Measurements from ENCODE around the gene FLNB. TPM values are rescaled to one million over a fixed set of nuclear protein-coding genes. Genes with fewer than 3 reads are reported as not detected.

Gene FLNB
- total RNA-seq, 1 donor from 2014 or later = 32.0 TPM

DNA sequence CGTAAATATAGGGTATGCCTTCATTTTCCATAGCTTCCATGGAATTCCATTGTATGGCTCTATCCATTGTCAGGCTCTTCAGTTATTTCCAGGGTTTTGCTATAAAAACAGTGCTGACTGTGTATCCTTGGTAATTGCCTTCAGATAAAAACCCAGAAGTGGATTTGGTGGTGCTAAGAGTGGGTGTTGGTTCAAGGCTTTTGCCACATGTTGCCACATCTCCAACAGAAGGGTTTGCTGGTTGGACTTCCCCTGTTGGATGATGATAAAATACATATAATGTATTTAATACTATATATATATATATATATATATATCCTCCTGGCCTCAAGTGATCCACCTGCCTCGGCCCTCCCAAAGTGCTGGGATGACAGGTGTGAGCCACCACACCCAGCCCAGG, 97.8 kb downstream of the FLNB start:
- Histone ChIP-seq H3K36me3 (no peaks in the 10 kb centered on the region), H2AFZ (replicated peaks) (no peak overlapping the region), H3K4me3 (no peak overlapping the region), H3K27ac (no peak overlapping the region), H3K79me2 (ENCODE audit: low read depth) (no peaks in the 10 kb centered on the region), H3K9me3 (ENCODE audit: low read depth) (no peaks in the 10 kb centered on the region), H4K20me1 (ENCODE audit: low read depth) (no peaks in the 10 kb centered on the region), H3F3A (ENCODE audit: low read depth) (no peaks in the 10 kb centered on the region), H3K9ac (no peak overlapping the region), H3K4me2 (no peak overlapping the region), H3K4me1 (no peaks in the 10 kb centered on the region), H3K27me3 (no peaks in the 10 kb centered on the region)
- no peak for DNase-seq (ENCODE audit: low spot score)
- Mint-ChIP-seq H3K27me3 (ENCODE audit: insufficient read depth, low read depth) (peaks cover 4% of the 10 kb centered on the region), H3K27ac (no peak overlapping the region), H3K9me3 (no peaks in the 10 kb centered on the region), H3K4me3 (no peak overlapping the region), H3K36me3 (peaks cover 40% of the 10 kb centered on the region), H3K4me1 (no peaks in the 10 kb centered on the region)
- no peak for TF ChIP-seq EZH2 (IDR thresholded peaks at IDR 0.05)

DNA sequence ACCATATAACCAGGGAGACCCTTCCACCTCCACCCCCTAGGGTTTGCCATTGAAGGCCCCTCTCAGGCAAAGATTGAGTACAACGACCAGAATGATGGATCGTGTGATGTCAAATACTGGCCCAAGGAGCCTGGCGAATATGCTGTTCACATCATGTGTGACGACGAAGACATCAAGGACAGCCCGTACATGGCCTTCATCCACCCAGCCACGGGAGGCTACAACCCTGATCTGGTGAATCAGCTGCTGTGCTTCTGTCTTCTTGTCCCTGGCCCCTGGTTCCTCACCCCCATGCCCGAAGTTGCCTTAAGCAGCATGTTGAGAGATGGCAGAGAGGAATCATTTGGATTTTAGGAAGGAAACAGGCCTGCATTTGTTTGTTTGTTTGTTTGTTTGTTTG, 98.4 kb downstream of the FLNB start:
- no peak overlapping the region for H3K27ac ChIP-seq
- no peaks in the 10 kb centered on the region for H3K4me1 ChIP-seq
- H3K36me3 Mint-ChIP-seq = peaks cover 40% of the 10 kb centered on the region
- H3K9me3 ChIP-seq (ENCODE audit: low read depth) = no peaks in the 10 kb centered on the region
- no peak overlapping the region for H3K4me3 Mint-ChIP-seq
- H3K4me1 Mint-ChIP-seq = no peaks in the 10 kb centered on the region
- no peaks in the 10 kb centered on the region for H3K79me2 ChIP-seq (ENCODE audit: low read depth)
- no peak for DNase-seq (ENCODE audit: low spot score)
- H3F3A ChIP-seq (ENCODE audit: low read depth) = no peaks in the 10 kb centered on the region
- H2AFZ ChIP-seq (replicated peaks) = no peak overlapping the region
- no peak overlapping the region for H3K9ac ChIP-seq
- H3K27me3 ChIP-seq = no peaks in the 10 kb centered on the region
- H3K4me2 ChIP-seq = no peak overlapping the region
- TF ChIP-seq EZH2 (IDR thresholded peaks at IDR 0.05) (no peak), EZH2phosphoT487 (IDR thresholded peaks at IDR 0.05) (no peak)
- TF ChIP-seq, protein P1, sequence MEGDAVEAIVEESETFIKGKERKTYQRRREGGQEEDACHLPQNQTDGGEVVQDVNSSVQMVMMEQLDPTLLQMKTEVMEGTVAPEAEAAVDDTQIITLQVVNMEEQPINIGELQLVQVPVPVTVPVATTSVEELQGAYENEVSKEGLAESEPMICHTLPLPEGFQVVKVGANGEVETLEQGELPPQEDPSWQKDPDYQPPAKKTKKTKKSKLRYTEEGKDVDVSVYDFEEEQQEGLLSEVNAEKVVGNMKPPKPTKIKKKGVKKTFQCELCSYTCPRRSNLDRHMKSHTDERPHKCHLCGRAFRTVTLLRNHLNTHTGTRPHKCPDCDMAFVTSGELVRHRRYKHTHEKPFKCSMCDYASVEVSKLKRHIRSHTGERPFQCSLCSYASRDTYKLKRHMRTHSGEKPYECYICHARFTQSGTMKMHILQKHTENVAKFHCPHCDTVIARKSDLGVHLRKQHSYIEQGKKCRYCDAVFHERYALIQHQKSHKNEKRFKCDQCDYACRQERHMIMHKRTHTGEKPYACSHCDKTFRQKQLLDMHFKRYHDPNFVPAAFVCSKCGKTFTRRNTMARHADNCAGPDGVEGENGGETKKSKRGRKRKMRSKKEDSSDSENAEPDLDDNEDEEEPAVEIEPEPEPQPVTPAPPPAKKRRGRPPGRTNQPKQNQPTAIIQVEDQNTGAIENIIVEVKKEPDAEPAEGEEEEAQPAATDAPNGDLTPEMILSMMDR (IDR thresholded peaks at IDR 0.05) = no peak
- no peaks in the 10 kb centered on the region for H3K36me3 ChIP-seq
- no peak overlapping the region for H3K27ac Mint-ChIP-seq
- H3K4me3 ChIP-seq = no peak overlapping the region
- H4K20me1 ChIP-seq (ENCODE audit: low read depth) = no peaks in the 10 kb centered on the region
- peaks cover 4% of the 10 kb centered on the region for H3K27me3 Mint-ChIP-seq (ENCODE audit: insufficient read depth, low read depth)
- H3K9me3 Mint-ChIP-seq = no peaks in the 10 kb centered on the region

DNA sequence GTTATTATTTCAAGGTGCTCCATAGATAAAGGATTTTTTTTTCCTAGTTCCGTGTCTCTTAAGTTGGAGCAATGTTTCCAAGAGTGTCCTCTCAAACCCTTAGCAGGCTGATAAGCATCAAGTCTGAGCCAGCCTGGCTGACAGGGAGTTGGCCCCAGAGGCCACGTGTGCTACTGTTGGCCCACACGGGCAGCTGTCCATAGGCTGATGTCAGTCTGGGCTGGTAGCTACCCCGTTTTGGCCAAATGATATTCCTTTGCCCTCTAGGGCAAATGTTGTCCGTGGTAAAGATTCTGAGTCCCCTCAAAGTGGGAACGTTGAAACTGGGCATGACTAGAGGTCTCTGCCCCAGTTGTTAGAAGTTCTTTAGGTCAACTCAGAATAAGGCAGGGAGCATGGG, 99.4 kb downstream of the FLNB start:
- Histone ChIP-seq H3K4me2 (no peak overlapping the region), H3K9ac (no peak overlapping the region), H3K36me3 (no peaks in the 10 kb centered on the region), H3K4me1 (no peaks in the 10 kb centered on the region), H3K79me2 (ENCODE audit: low read depth) (no peaks in the 10 kb centered on the region), H3K27ac (no peak overlapping the region), H3K9me3 (ENCODE audit: low read depth) (no peaks in the 10 kb centered on the region), H3K27me3 (no peaks in the 10 kb centered on the region), H3K4me3 (no peak overlapping the region), H3F3A (ENCODE audit: low read depth) (no peaks in the 10 kb centered on the region), H4K20me1 (ENCODE audit: low read depth) (no peaks in the 10 kb centered on the region), H2AFZ (replicated peaks) (no peak overlapping the region)
- Mint-ChIP-seq H3K27ac (no peak overlapping the region), H3K4me1 (no peaks in the 10 kb centered on the region), H3K27me3 (ENCODE audit: insufficient read depth, low read depth) (peaks cover 2% of the 10 kb centered on the region), H3K9me3 (no peaks in the 10 kb centered on the region), H3K36me3 (peaks cover 32% of the 10 kb centered on the region), H3K4me3 (no peak overlapping the region)
- TF ChIP-seq EZH2phosphoT487 (IDR thresholded peaks at IDR 0.05) (no peak), EZH2 (IDR thresholded peaks at IDR 0.05) (no peak)
- TF ChIP-seq, protein P1 (IDR thresholded peaks at IDR 0.05) = no peak
- DNase-seq (ENCODE audit: low spot score) = no peak

- no peaks in the 10 kb centered on the region for H4K20me1 ChIP-seq (ENCODE audit: low read depth)
- no peaks in the 10 kb centered on the region for H3K79me2 ChIP-seq (ENCODE audit: low read depth)
- Mint-ChIP-seq H3K9me3 (no peaks in the 10 kb centered on the region), H3K27me3 (ENCODE audit: insufficient read depth, low read depth) (peaks cover 2% of the 10 kb centered on the region), H3K27ac (no peak overlapping the region), H3K4me1 (peaks cover 5% of the 10 kb centered on the region), H3K36me3 (peaks cover 34% of the 10 kb centered on the region), H3K4me3 (no peak overlapping the region)
- no peaks in the 10 kb centered on the region for H3F3A ChIP-seq (ENCODE audit: low read depth)
- no peaks in the 10 kb centered on the region for H3K9me3 ChIP-seq (ENCODE audit: low read depth)
- no peaks in the 10 kb centered on the region for H3K4me1 ChIP-seq
- H3K9ac ChIP-seq = no peak overlapping the region
- no peaks in the 10 kb centered on the region for H3K27me3 ChIP-seq
- no peak overlapping the region for H3K4me3 ChIP-seq
- TF ChIP-seq EZH2 (IDR thresholded peaks at IDR 0.05) (no peak), EZH2phosphoT487 (IDR thresholded peaks at IDR 0.05) (no peak)
- H2AFZ ChIP-seq (replicated peaks) = no peak overlapping the region
- no peak overlapping the region for H3K4me2 ChIP-seq
- H3K27ac ChIP-seq = no peak overlapping the region
- DNase-seq (ENCODE audit: low spot score) = no peak
- H3K36me3 ChIP-seq = no peaks in the 10 kb centered on the region
Measured at GRCh38 chr3:58109752-58110151, 101.5 kb downstream of the FLNB start.
